ENCODE results near the gene POM121C.
"Not testable (repeated sequence)": the region's sequence is repeated elsewhere in the genome, so short reads cannot be mapped to it uniquely, and the experiment has no call there.

Gene POM121C

DNA sequence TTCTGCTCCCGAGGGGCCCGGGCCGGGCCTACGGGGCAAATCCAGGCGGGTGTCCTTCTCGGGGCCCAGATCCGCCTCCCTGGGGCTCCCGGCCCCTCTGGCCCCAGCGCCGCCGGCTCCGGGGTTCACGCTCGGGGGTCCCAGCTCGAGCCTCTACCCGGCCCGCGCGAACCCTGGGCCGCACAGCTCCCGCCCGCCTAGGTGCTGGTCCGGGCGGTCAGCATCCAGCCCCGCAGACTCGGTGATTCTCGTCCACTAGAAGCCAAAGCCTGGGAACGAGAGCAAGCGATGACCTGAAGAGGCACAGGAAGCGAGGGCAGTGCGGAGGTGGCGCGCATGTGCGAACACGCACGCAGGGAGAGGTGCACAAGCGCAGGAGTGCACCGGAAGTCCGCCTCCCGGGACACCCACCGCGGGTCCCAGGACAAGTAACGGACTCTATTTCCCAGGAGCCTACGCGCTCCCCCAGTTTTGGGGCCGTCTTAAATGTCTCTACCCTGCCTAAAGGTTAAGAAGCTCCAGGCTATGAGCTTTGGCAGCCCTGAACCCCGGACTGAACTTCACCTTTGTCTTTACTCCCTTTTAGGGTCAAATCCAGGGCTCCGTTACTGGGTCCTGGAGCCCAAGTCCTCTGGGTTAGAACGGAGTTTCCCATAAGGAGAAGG is at the start of gene POM121C:
Gene POM121C, minus strand, starts transcription at position 321 of the 665 bp plus-strand sequence. CDS start 44,803 bp downstream, outside the sequence.
- H3K36me3 ChIP-seq (ENCODE audit: insufficient read depth, low read length); H3K4me1 ChIP-seq (ENCODE audit: control insufficient read depth, insufficient read depth, low read length, unreplicated experiment); H3K27me3 ChIP-seq (ENCODE audit: insufficient read depth, low read length); H3K79me2 ChIP-seq (ENCODE audit: control insufficient read depth, insufficient read depth, low read length, unreplicated experiment): not testable (repeated sequence)
- Histone ChIP-seq H3K4me3 (ENCODE audit: low read depth, low read length) (peak within 1 kb of the TSS; percentile 81), H2AFZ (ENCODE audit: low read length, unreplicated experiment) (peak within 1 kb of the TSS; percentile 85), H3K27ac (ENCODE audit: low read depth, low read length) (peak within 1 kb of the TSS; percentile 66)

DNA sequence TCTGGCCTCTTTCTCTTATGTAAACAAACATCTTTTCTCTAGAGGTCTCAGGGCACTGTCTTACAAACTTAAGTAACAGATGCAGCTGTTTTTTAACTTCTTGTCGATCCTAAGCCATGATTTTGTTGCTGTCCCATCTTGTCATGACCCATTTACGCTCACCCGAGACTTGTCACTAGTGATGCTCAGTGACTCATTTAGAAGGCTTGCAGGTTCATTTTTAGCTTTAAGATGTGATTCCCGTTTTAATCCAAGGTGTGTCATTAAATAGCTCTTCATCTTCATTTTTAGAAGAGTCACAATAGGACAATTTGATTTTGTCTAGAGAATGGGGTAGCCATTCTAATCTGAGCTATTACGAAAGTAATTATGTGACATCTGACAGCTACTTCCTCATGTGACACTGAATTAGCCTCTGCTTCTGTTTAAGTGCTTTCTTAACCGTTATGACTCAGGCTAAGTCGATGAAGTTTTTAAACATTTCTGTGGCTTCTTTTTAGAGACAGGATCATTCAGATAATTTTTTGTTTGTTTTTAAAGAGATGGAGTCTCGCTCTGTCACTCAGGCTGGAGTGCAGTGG is 48.7 kb upstream of the POM121C start:
- H3K79me2 ChIP-seq (ENCODE audit: control insufficient read depth, insufficient read depth, low read length, unreplicated experiment), result no peaks in the 10 kb centered on the region
- no peaks in the 10 kb centered on the region for H3K27me3 ChIP-seq (ENCODE audit: insufficient read depth, low read length)
- peaks cover 10% of the 10 kb centered on the region for H3K4me1 ChIP-seq (ENCODE audit: control insufficient read depth, insufficient read depth, low read length, unreplicated experiment)
- no peak overlapping the region for H2AFZ ChIP-seq (ENCODE audit: low read length, unreplicated experiment)
- H3K36me3 ChIP-seq (ENCODE audit: insufficient read depth, low read length), result peaks cover 2% of the 10 kb centered on the region; the same call in 1 of the 2 replicates
- no peak overlapping the region for H3K27ac ChIP-seq (ENCODE audit: low read depth, low read length)
- H3K4me3 ChIP-seq (ENCODE audit: low read depth, low read length), result no peak overlapping the region

DNA sequence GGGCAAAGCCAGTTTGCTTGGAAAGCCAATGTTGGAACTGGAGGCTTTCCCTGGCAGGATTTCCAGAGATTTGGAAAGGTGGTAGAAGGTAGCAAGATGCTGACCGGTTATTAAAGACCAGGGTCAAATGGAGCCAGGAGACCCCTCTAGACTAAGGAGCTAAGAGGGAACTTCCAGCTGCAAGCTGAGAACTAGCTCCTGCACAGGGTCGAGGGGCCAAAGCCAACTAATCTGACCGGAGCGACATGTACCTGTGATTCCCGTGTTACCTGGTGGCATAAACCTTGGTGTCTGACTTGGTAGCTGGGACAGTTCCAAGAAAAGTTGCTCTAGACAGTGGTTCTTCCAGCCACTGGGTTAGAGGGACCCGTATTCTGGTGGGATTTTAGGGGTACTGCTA is 47.8 kb upstream of the POM121C start:
- peaks cover 2% of the 10 kb centered on the region; the same call in 1 of the 2 replicates for H3K36me3 ChIP-seq (ENCODE audit: insufficient read depth, low read length)
- H3K4me3 ChIP-seq (ENCODE audit: low read depth, low read length), result no peak overlapping the region
- peaks cover 10% of the 10 kb centered on the region for H3K4me1 ChIP-seq (ENCODE audit: control insufficient read depth, insufficient read depth, low read length, unreplicated experiment)
- no peaks in the 10 kb centered on the region for H3K79me2 ChIP-seq (ENCODE audit: control insufficient read depth, insufficient read depth, low read length, unreplicated experiment)
- H3K27me3 ChIP-seq (ENCODE audit: insufficient read depth, low read length), result no peaks in the 10 kb centered on the region
- H2AFZ ChIP-seq (ENCODE audit: low read length, unreplicated experiment), result no peak overlapping the region
- no peak overlapping the region for H3K27ac ChIP-seq (ENCODE audit: low read depth, low read length)

DNA sequence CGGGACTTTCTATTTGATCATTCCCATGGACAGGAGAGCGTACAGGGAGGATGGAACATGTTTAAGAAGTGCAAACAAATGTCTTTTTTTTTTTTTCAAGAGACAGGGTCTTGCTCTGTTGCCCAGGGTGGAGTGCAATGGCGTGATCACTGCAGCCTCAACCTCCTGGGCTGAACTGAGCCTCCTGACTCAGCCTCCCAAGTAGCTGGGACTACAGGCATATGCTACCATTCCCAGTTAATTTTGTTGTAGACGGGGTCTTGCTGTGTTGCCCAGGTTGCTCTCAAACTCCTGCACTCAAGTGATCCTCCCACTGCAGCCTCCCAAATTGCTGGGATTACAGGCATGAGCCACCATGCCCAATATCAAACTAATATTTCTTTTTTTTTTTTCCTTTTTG is 46.5 kb upstream of the POM121C start:
- H3K27ac ChIP-seq (ENCODE audit: low read depth, low read length), result no peak overlapping the region
- H3K36me3 ChIP-seq (ENCODE audit: insufficient read depth, low read length), result peaks cover 2% of the 10 kb centered on the region; the same call in 1 of the 2 replicates
- no peak overlapping the region for H2AFZ ChIP-seq (ENCODE audit: low read length, unreplicated experiment)
- no peaks in the 10 kb centered on the region for H3K27me3 ChIP-seq (ENCODE audit: insufficient read depth, low read length)
- H3K4me1 ChIP-seq (ENCODE audit: control insufficient read depth, insufficient read depth, low read length, unreplicated experiment), result peaks cover 10% of the 10 kb centered on the region
- H3K4me3 ChIP-seq (ENCODE audit: low read depth, low read length), result no peak overlapping the region
- H3K79me2 ChIP-seq (ENCODE audit: control insufficient read depth, insufficient read depth, low read length, unreplicated experiment), result peaks cover 2% of the 10 kb centered on the region

DNA sequence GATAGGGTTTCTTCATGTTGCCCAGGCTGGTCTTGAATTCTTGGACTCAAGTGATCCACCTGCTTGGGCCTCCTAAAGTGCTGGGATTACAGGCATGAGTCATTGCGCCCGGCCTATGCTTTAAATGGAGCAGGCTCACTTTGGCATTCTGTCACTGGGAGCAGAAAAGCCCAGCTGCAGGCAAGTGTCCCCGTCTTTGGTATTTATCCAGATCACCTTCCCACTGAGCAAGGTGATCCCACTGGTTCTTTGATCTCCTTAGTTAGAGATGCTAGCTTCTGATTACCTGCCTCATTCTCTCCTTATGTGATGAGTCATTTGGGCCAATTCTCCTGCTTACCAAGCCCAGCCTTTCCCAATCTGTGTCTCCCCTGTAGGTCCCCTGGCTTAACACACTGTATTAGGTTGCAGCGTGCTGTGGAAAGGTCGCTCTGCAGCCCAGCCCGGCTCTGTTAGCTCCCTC is 45.3 kb upstream of the POM121C start:
- Histone ChIP-seq H3K27ac (ENCODE audit: low read depth, low read length) (no peak overlapping the region), H3K4me1 (ENCODE audit: control insufficient read depth, insufficient read depth, low read length, unreplicated experiment) (peaks cover 10% of the 10 kb centered on the region), H3K79me2 (ENCODE audit: control insufficient read depth, insufficient read depth, low read length, unreplicated experiment) (peaks cover 14% of the 10 kb centered on the region), H3K36me3 (ENCODE audit: insufficient read depth, low read length) (no peaks in the 10 kb centered on the region), H3K27me3 (ENCODE audit: insufficient read depth, low read length) (no peaks in the 10 kb centered on the region), H2AFZ (ENCODE audit: low read length, unreplicated experiment) (no peak overlapping the region), H3K4me3 (ENCODE audit: low read depth, low read length) (no peak overlapping the region)

DNA sequence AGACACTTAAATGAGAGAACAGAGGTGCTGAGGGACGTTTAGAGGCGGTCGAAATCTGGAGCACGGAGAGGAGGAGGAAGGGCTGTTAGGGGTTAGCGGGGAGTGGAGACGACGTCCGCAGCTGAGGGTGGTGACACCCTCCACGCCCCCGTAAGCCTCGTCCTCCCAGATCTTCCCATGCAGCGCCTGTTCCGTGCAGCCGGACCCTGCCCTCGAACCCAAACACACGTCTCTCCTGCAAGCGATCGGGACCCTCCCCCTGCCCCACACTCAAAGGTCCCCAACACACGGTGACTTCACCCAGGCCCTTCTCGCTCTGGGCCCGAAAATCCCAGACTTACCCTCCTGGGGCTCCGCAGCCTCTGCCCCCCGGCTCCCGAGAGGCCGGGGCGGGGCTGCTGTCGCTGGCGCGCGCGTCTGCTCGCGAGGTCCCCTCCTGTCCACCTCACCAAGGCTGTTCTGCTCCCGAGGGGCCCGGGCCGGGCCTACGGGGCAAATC is 41.2 kb upstream of the POM121C start:
- Histone ChIP-seq H3K79me2 (ENCODE audit: control insufficient read depth, insufficient read depth, low read length, unreplicated experiment) (peaks cover 39% of the 10 kb centered on the region), H3K36me3 (ENCODE audit: insufficient read depth, low read length) (peaks cover 22% of the 10 kb centered on the region), H3K4me3 (ENCODE audit: low read depth, low read length) (peak overlapping the region; percentile 90), H2AFZ (ENCODE audit: low read length, unreplicated experiment) (peak overlapping the region; percentile 46), H3K27ac (ENCODE audit: low read depth, low read length) (peak overlapping the region; percentile 52; the same call in 1 of the 2 replicates)
- H3K27me3 ChIP-seq (ENCODE audit: insufficient read depth, low read length); H3K4me1 ChIP-seq (ENCODE audit: control insufficient read depth, insufficient read depth, low read length, unreplicated experiment): not testable (repeated sequence)

DNA sequence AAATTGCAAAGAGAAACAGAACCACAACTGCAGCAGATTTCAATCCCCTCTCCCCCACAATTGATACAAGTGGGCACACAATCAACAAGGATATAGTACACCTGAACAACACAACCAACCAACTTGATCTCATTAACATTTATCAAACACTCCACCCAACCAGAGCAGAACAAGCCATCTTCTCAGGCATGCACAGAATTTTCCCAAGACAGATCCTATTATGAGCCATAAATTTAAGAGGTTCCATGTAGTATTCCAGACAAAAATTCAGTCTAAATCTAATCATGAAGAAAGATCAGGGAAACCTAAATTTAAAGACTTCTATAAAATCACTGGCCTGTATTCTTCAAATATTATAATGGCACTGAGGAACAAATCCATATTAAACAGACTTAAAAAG is 35.6 kb upstream of the POM121C start:
- H3K36me3 ChIP-seq (ENCODE audit: insufficient read depth, low read length), result peaks cover 33% of the 10 kb centered on the region
- H3K79me2 ChIP-seq (ENCODE audit: control insufficient read depth, insufficient read depth, low read length, unreplicated experiment), result peaks cover 40% of the 10 kb centered on the region
- H3K27ac ChIP-seq (ENCODE audit: low read depth, low read length); H3K4me1 ChIP-seq (ENCODE audit: control insufficient read depth, insufficient read depth, low read length, unreplicated experiment); H3K27me3 ChIP-seq (ENCODE audit: insufficient read depth, low read length); H3K4me3 ChIP-seq (ENCODE audit: low read depth, low read length); H2AFZ ChIP-seq (ENCODE audit: low read length, unreplicated experiment): not testable (repeated sequence)

DNA sequence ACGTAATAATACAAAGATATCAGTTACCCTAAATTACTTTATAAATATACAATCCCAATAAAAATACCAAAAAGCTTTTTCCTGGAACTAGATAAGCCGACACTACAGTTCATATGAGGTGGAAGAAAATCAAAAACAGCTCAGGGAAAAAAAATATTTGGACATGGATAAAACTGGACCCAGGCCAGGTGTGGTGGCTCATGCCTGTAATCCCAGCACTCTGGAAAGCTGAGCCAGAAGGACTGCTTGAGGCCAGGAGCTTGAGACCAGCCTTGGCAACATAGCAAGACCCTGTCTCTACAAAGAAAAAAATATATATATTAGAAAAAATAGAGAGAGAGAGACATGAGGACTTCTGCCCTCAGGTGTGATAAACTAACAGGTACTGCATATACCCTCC is 32.7 kb upstream of the POM121C start:
- H3K36me3 ChIP-seq (ENCODE audit: insufficient read depth, low read length), result peaks cover 24% of the 10 kb centered on the region
- not testable (repeated sequence) for H3K27me3 ChIP-seq (ENCODE audit: insufficient read depth, low read length); H3K4me3 ChIP-seq (ENCODE audit: low read depth, low read length); H3K4me1 ChIP-seq (ENCODE audit: control insufficient read depth, insufficient read depth, low read length, unreplicated experiment); H3K27ac ChIP-seq (ENCODE audit: low read depth, low read length); H2AFZ ChIP-seq (ENCODE audit: low read length, unreplicated experiment)
- H3K79me2 ChIP-seq (ENCODE audit: control insufficient read depth, insufficient read depth, low read length, unreplicated experiment), result peaks cover 19% of the 10 kb centered on the region

DNA sequence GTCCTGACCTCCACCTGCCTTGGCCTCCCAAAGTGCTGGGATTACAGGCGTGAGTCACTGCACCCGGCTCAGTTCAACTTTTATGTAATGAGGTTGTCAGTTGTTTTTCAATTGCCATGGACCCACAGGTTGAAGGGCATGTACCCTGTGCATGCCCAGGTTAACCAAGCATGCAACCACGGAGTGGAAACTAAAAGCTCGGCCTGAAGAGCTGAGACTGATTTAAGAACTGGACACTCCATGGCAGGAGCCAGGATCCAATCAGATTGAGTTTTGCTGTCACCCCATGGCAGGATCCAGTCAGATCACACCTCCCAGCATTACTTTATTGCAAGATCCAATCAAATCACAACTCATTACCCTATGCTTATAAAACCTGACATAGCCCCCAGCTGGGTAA is 22.9 kb upstream of the POM121C start:
- not testable (repeated sequence) for H3K4me3 ChIP-seq (ENCODE audit: low read depth, low read length); H3K79me2 ChIP-seq (ENCODE audit: control insufficient read depth, insufficient read depth, low read length, unreplicated experiment); H3K36me3 ChIP-seq (ENCODE audit: insufficient read depth, low read length); H3K4me1 ChIP-seq (ENCODE audit: control insufficient read depth, insufficient read depth, low read length, unreplicated experiment); H2AFZ ChIP-seq (ENCODE audit: low read length, unreplicated experiment); H3K27ac ChIP-seq (ENCODE audit: low read depth, low read length); H3K27me3 ChIP-seq (ENCODE audit: insufficient read depth, low read length)

DNA sequence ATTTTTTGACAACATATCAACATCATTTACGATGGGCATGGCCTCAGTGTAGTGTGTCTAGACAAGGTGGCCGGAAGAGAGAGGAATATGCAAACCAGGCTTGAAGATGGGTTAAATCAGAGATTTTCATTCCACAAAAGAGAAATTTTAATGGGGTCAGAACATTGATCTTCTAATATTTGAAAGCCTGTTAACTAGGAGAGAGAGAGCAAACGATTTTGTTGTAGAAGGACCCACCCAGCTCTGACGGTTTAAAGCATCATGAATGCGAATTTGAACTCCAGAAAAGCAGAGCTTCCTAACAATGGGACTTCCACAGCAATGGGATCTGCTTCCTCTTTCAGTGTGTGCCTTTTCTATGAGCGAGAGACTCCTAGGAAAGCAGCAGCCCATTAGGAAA is 5.9 kb upstream of the POM121C start, which contains the start of gene SPDYE5:
Gene SPDYE5, plus strand, starts transcription at position 301 of the 400 bp plus-strand sequence. CDS start 1,728 bp downstream, outside the sequence.
- not testable (repeated sequence) for H3K27ac ChIP-seq (ENCODE audit: low read depth, low read length); H3K27me3 ChIP-seq (ENCODE audit: insufficient read depth, low read length); H3K4me1 ChIP-seq (ENCODE audit: control insufficient read depth, insufficient read depth, low read length, unreplicated experiment); H3K79me2 ChIP-seq (ENCODE audit: control insufficient read depth, insufficient read depth, low read length, unreplicated experiment); H2AFZ ChIP-seq (ENCODE audit: low read length, unreplicated experiment); H3K4me3 ChIP-seq (ENCODE audit: low read depth, low read length); H3K36me3 ChIP-seq (ENCODE audit: insufficient read depth, low read length)
